ENCODE measurements around the gene CHCHD4. TPM values are rescaled to one million over a fixed set of nuclear protein-coding genes. Genes with fewer than 3 reads are reported as not detected.

CHCHD4 gene
- total RNA-seq, 1 experiment from 2014 or later: 15.3 TPM

GRCh38 chr3:14119651-14120050 is 5.0 kb downstream of the CHCHD4 start:
- Mint-ChIP-seq H3K27me3 (ENCODE audit: insufficient read depth, unreplicated experiment) (no peaks in the 10 kb centered on the region), H3K9me3 (ENCODE audit: unreplicated experiment) (no peaks in the 10 kb centered on the region), H3K36me3 (ENCODE audit: insufficient read depth, unreplicated experiment) (peaks cover 10% of the 10 kb centered on the region), H3K4me1 (ENCODE audit: low read depth, unreplicated experiment) (peaks cover 18% of the 10 kb centered on the region), H3K27ac (ENCODE audit: unreplicated experiment) (no peak overlapping the region), H3K4me3 (ENCODE audit: unreplicated experiment) (no peak overlapping the region)
- no peak for DNase-seq
- intact Hi-C loops (cut with micrococcal nuclease; ENCODE audit: unreplicated experiment): loop anchor here (10.0 kb wide), 1 partner anchor 465 kb away; no protein-coding TSS in a partner anchor
- POLR2A ChIA-PET: no interaction called here
- Histone ChIP-seq H3K9me3 (no peaks in the 10 kb centered on the region), H3K4me3 (ENCODE audit: low read depth, low read length) (no peak overlapping the region), H3K36me3 (ENCODE audit: control insufficient read depth, insufficient read depth, low read length) (no peaks in the 10 kb centered on the region), H3K4me1 (peaks cover 7% of the 10 kb centered on the region; the same call in 1 of the 2 replicates), H3K27me3 (replicated peaks; ENCODE audit: control insufficient read depth, insufficient read depth, low read length) (no peaks in the 10 kb centered on the region)
- CTCF ChIA-PET: no interaction called here
- no TSS peak for BruUV-seq (replicated peaks)
- no peak for TF ChIP-seq CTCF (IDR thresholded peaks at IDR 0.05; ENCODE audit: insufficient read depth in 1 of 2, low read depth in 1 of 2, low read length in 1 of 2, severe bottlenecking in 1 of 2, unreplicated experiment in 1 of 2)

DNA sequence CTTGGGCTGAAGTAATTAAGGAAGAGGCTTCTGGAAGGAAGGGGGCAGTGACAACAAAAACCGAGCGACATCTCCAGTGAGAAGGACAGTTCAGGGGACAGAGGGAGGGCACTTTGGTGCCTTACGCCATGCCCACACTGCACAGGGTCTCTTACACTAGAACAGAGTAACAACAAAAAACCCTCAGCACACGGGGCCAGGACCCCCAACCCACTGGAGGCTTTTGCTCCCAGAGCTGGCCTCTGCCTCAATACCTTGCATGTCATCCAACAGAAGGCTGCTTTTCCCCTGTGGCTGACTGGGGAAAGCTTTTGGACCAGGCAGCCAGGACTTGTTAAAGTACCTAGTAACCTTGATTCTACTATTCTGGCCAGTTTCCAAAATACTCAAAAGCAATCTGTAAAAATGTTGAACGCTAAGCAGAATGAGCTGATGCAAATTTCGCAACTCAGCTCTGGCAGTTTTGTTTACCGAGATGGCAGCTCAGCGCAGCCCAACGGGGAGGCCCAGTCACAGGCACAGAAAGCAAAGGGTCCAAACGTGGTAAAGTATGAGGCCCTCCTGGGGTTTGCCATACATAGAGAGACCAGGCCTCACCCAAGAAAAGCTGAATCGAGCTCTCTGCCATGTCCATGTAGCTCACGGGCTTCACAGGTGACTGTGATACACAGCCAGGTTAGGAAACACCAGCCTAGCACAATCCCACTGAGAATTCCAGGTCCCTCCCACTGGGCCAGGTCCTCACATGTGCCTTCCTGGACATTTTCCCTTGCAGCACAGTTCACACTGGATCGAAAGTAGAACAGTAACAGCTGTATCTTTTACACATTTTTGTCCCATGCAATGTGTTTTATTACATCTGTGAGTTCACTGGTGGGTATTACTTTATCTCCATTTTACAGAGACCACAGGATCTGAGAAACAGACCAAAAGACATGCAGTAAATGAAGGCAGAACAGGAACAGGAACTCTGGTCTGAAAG is 6.0 kb downstream of the CHCHD4 start:
- BruUV-seq (replicated peaks): no TSS peak
- Mint-ChIP-seq H3K27ac (ENCODE audit: unreplicated experiment) (no peak overlapping the region), H3K4me1 (ENCODE audit: low read depth, unreplicated experiment) (peaks cover 18% of the 10 kb centered on the region), H3K36me3 (ENCODE audit: insufficient read depth, unreplicated experiment) (peaks cover 15% of the 10 kb centered on the region), H3K27me3 (ENCODE audit: insufficient read depth, unreplicated experiment) (no peaks in the 10 kb centered on the region), H3K9me3 (ENCODE audit: unreplicated experiment) (no peaks in the 10 kb centered on the region), H3K4me3 (ENCODE audit: unreplicated experiment) (no peak overlapping the region)
- Histone ChIP-seq H3K4me3 (ENCODE audit: low read depth, low read length) (no peak overlapping the region), H3K4me1 (peaks cover 11% of the 10 kb centered on the region; the same call in 1 of the 2 replicates), H3K36me3 (ENCODE audit: control insufficient read depth, insufficient read depth, low read length) (no peaks in the 10 kb centered on the region), H3K9me3 (no peaks in the 10 kb centered on the region), H3K27me3 (replicated peaks; ENCODE audit: control insufficient read depth, insufficient read depth, low read length) (no peaks in the 10 kb centered on the region)
- DNase-seq: no peak
- ChIA-PET POLR2A (no interaction called here), CTCF (interaction anchor here (1.4 kb wide), 1 partner anchor 233 kb away, joined by 4 read pairs; no protein-coding TSS in a partner anchor)
- no peak for TF ChIP-seq CTCF (IDR thresholded peaks at IDR 0.05; ENCODE audit: insufficient read depth in 1 of 2, low read depth in 1 of 2, low read length in 1 of 2, severe bottlenecking in 1 of 2, unreplicated experiment in 1 of 2)
- intact Hi-C loops (cut with micrococcal nuclease; ENCODE audit: unreplicated experiment): no loop called here

DNA sequence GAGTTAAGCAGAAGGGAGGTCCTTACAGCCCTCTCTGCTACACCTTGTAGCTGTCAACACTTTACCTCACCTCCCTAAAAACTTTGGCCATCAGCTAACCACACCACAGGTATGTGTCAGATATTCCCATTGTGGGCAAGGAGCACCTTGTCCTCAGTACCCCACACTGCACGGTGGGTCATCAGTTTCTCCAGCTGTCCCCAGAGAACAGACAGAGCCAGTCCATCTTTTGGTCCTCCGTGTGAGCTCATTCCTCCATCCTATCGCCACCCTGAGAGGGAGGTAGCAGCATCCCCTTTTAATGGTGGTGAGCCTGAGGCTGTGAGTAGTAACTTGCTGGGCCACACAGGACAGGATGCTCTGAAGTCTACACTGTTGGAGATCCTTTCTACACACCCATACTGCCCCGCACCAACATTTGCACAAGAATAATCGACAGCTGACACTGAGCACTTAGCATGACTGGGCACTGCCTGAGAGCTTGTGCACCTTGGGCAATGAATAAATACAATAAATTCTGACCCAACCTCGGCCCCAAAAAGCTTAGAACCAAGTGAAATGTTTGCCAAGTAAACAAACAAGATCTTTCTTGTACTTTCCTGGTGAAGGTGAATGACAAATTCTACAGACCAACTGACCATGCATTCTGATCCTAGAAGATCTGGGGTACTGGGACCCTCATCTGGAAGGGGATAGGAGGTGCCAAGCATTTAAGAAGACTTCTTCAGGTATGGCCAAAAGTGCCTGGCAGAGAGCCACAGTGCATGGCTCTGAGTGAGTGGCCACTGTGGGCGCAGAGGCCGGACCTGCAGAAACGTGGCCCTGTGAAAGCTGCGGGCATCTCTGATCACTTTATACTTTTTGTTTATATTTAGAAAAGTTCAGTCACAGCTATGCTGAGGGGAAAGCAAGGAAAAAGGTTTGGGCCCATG is 6.9 kb downstream of the CHCHD4 start:
- no peak overlapping the region for H3K4me3 ChIP-seq (ENCODE audit: low read depth, low read length)
- POLR2A ChIA-PET: no interaction called here
- no peak for TF ChIP-seq CTCF (IDR thresholded peaks at IDR 0.05; ENCODE audit: insufficient read depth in 1 of 2, low read depth in 1 of 2, low read length in 1 of 2, severe bottlenecking in 1 of 2, unreplicated experiment in 1 of 2)
- intact Hi-C loops (cut with micrococcal nuclease; ENCODE audit: unreplicated experiment): no loop called here
- no peaks in the 10 kb centered on the region for H3K36me3 ChIP-seq (ENCODE audit: control insufficient read depth, insufficient read depth, low read length)
- Mint-ChIP-seq H3K27me3 (ENCODE audit: insufficient read depth, unreplicated experiment) (no peaks in the 10 kb centered on the region), H3K4me3 (ENCODE audit: unreplicated experiment) (no peak overlapping the region), H3K9me3 (ENCODE audit: unreplicated experiment) (no peaks in the 10 kb centered on the region), H3K4me1 (ENCODE audit: low read depth, unreplicated experiment) (peaks cover 15% of the 10 kb centered on the region), H3K27ac (ENCODE audit: unreplicated experiment) (no peak overlapping the region), H3K36me3 (ENCODE audit: insufficient read depth, unreplicated experiment) (peaks cover 15% of the 10 kb centered on the region)
- DNase-seq: no peak
- peaks cover 8% of the 10 kb centered on the region; the same call in 1 of the 2 replicates for H3K4me1 ChIP-seq
- H3K27me3 ChIP-seq (replicated peaks; ENCODE audit: control insufficient read depth, insufficient read depth, low read length): no peaks in the 10 kb centered on the region
- CTCF ChIA-PET: interaction anchor here (0.8 to 1.4 kb wide), 3 partner anchors 35 to 232 kb away, joined by 3 to 4 read pairs (median 3); no protein-coding TSS in a partner anchor
- no peaks in the 10 kb centered on the region for H3K9me3 ChIP-seq
- no TSS peak for BruUV-seq (replicated peaks)

Data from Caco-2 (cell line).